ENCODE data around the gene PVALB.

The PVALB gene

DNA sequence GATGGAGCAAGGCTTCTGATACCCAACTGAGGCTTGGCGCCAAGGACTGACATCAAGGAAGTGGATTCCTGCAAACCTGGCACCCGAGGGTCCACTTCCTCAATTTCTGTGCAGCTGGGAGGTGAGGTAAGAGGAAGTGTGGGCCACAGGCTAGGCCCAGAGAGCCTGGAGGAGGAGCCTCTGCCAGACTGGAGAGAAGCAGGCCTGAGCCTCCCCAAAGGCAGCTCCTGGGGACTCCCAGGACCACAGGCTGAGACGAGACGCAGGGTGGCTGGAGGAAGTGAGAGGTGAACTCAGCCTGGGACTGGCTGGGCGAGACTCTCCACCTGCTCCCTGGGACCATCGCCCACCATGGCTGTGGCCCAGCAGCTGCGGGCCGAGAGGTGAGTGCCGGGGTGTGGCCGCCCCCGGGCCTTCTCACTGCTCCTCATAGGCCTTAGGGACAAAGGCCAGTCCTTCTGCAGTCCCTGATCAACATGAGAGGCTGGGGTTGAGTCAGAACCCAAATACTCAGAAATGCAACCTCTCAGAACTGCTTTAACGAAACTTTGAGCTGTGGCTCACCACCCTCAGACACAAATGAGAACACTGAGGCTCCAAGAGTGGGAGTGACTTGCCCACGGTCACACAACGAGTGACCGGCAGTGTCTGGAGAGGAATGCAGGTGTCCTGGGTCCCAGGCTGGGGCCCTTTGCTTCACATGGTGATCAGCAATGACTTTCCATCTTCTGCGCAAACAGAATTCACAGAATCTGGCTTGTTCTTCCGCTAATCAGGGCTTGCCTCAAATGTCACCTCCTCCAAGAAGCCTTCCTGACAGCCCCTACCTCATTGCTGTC lies 44.2 kb upstream of the PVALB start, which contains the start of gene NCF4:
Gene NCF4 (plus strand): TSS at position 186 of the 839 bp plus-strand sequence. CDS start 166 bp downstream, at position 352.
- no peak for DNase-seq (ENCODE audit: extremely low spot score)

DNA sequence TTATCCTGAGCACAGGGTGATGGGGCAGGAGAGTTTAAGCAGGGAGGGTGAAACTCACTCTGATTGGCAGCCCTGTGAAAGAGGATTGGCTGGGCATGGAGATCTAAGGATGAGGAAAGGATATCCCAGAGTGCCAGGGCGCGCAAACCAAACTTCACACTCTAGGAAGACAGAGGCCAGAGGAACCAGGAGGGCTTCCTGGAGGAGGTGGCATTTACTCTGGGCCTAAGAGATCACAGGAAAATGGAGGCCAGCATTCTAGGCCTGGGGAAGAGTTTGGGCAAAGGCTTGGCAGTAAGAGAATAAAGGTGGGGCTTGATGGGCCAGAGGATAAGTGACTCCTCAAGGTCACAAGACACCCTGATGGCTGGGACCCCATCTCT lies 43.6 kb upstream of the PVALB start:
- POLR2A ChIA-PET: interaction anchor here (1.7 kb wide), 1 partner anchor 84 kb away, joined by 7 read pairs; the partner anchor contains the start of gene IFT27
- CTCF ChIA-PET: no interaction called here
- DNase-seq (ENCODE audit: extremely low spot score): no peak
- TF ChIP-seq FOXK2 (IDR thresholded peaks at IDR 0.05) (no peak), BHLHE40 (IDR thresholded peaks at IDR 0.05; ENCODE audit: borderline replicate concordance) (no peak), ZNF384 (IDR thresholded peaks at IDR 0.05) (no peak), NFRKB (IDR thresholded peaks at IDR 0.05) (no peak), CTBP1 (IDR thresholded peaks at IDR 0.05; ENCODE audit: borderline replicate concordance) (no peak), ELF4 (IDR thresholded peaks at IDR 0.05) (no peak), FOXM1 (IDR thresholded peaks at IDR 0.05; ENCODE audit: borderline replicate concordance) (no peak), TARDBP (IDR thresholded peaks at IDR 0.05) (no peak), HDGF (IDR thresholded peaks at IDR 0.05; ENCODE audit: borderline replicate concordance) (no peak), ARNT (IDR thresholded peaks at IDR 0.05) (no peak), SUZ12 (IDR thresholded peaks at IDR 0.05) (no peak), SP1 (IDR thresholded peaks at IDR 0.05) (no peak), L3MBTL2 (conservative IDR thresholded peaks at IDR 0.05) (no peak), FOXA1 (IDR thresholded peaks at IDR 0.05) (no peak), LEF1 (IDR thresholded peaks at IDR 0.05; ENCODE audit: borderline replicate concordance) (no peak)
- TF ChIP-seq, protein P1, sequence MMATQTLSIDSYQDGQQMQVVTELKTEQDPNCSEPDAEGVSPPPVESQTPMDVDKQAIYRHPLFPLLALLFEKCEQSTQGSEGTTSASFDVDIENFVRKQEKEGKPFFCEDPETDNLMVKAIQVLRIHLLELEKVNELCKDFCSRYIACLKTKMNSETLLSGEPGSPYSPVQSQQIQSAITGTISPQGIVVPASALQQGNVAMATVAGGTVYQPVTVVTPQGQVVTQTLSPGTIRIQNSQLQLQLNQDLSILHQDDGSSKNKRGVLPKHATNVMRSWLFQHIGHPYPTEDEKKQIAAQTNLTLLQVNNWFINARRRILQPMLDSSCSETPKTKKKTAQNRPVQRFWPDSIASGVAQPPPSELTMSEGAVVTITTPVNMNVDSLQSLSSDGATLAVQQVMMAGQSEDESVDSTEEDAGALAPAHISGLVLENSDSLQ (IDR thresholded peaks at IDR 0.05): no peak

More for the DNA sequence above, 44.2 kb upstream of the PVALB start, which contains the start of gene NCF4:
- ChIA-PET POLR2A (interaction anchor here (1.7 kb wide), 1 partner anchor 85 kb away, joined by 7 read pairs; the partner anchor contains the start of gene IFT27), CTCF (interaction anchor here (0.6 to 1.2 kb wide), 2 partner anchors 116 to 313 kb away, joined by 3 read pairs; no protein-coding TSS in a partner anchor)
- no peak for TF ChIP-seq FOXA1 (IDR thresholded peaks at IDR 0.05)
- TF ChIP-seq BHLHE40 (IDR thresholded peaks at IDR 0.05; ENCODE audit: borderline replicate concordance): no peak
- no peak for TF ChIP-seq HDGF (IDR thresholded peaks at IDR 0.05; ENCODE audit: borderline replicate concordance)
- TF ChIP-seq TARDBP (IDR thresholded peaks at IDR 0.05): no peak
- no peak for TF ChIP-seq NFRKB (IDR thresholded peaks at IDR 0.05)
- no peak for TF ChIP-seq FOXM1 (IDR thresholded peaks at IDR 0.05; ENCODE audit: borderline replicate concordance)

DNA sequence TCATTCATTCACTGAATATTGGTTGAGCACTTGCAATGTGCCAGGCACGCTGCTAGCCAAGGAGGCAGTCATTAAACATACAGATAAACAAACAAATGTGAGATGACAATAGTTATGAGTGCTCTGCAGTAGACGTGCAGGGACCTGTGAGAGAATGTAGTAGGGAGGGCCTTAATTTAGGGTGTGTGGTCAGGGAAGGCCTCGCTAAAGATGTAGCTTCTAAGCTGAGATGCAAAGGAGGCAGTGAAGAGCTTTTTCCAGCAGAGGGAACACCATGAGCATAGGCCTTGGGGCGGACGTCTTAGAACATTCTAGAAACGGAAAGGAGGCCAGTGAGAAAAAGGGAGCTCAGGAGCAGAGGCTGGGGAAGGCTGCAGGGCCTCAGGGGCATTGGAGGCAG lies 43.2 kb upstream of the PVALB start:
- DNase-seq (ENCODE audit: extremely low spot score): no peak
- CTCF ChIA-PET: interaction anchor here (1.4 kb wide), 1 partner anchor 187 kb away, joined by 3 read pairs; no protein-coding TSS in a partner anchor
- POLR2A ChIA-PET: interaction anchor here (1.7 kb wide), 1 partner anchor 84 kb away, joined by 7 read pairs; the partner anchor contains the start of gene IFT27
- no peak for TF ChIP-seq FOXM1 (IDR thresholded peaks at IDR 0.05; ENCODE audit: borderline replicate concordance)
- TF ChIP-seq ELF4 (IDR thresholded peaks at IDR 0.05): no peak
- TF ChIP-seq, protein P1 (IDR thresholded peaks at IDR 0.05): no peak
- TF ChIP-seq L3MBTL2 (conservative IDR thresholded peaks at IDR 0.05): no peak
- TF ChIP-seq LEF1 (IDR thresholded peaks at IDR 0.05; ENCODE audit: borderline replicate concordance): no peak
- no peak for TF ChIP-seq NFRKB (IDR thresholded peaks at IDR 0.05)
- no peak for TF ChIP-seq ARNT (IDR thresholded peaks at IDR 0.05)
- TF ChIP-seq SUZ12 (IDR thresholded peaks at IDR 0.05): no peak
- TF ChIP-seq ZNF384 (IDR thresholded peaks at IDR 0.05): no peak
- TF ChIP-seq HDGF (IDR thresholded peaks at IDR 0.05; ENCODE audit: borderline replicate concordance): no peak
- no peak for TF ChIP-seq FOXK2 (IDR thresholded peaks at IDR 0.05)
- no peak for TF ChIP-seq CTBP1 (IDR thresholded peaks at IDR 0.05; ENCODE audit: borderline replicate concordance)
- no peak for TF ChIP-seq FOXA1 (IDR thresholded peaks at IDR 0.05)
- TF ChIP-seq TARDBP (IDR thresholded peaks at IDR 0.05): no peak
- no peak for TF ChIP-seq BHLHE40 (IDR thresholded peaks at IDR 0.05; ENCODE audit: borderline replicate concordance)
- TF ChIP-seq SP1 (IDR thresholded peaks at IDR 0.05): no peak

DNA sequence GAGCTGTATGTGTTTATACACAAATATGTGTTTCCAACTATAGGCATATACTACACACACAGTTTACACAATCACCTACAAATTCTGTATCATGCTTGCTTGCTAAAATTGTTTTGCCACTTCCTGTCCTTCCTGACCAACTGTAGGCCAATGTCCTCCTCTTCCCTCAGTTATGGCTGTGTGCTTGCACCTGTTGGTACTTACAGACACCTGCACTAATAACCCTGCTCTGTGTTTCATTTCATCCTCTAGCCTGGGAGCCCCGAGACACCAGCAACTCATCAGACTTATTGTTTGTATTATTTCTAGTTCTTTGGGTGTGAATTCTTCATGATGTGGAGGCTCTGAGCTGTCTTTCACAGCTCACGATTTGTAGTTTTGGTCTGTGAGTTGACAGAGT lies 42.1 kb upstream of the PVALB start:
- ChIA-PET POLR2A (interaction anchor here (1.7 kb wide), 1 partner anchor 83 kb away, joined by 5 read pairs; the partner anchor contains the start of gene IFT27), CTCF (interaction anchor here (0.6 to 1.4 kb wide), 2 partner anchors 162 to 188 kb away, joined by 3 to 7 read pairs; no protein-coding TSS in a partner anchor)
- no peak for DNase-seq (ENCODE audit: extremely low spot score)
- TF ChIP-seq TARDBP (IDR thresholded peaks at IDR 0.05) (no peak), CTBP1 (IDR thresholded peaks at IDR 0.05; ENCODE audit: borderline replicate concordance) (no peak), FOXA1 (IDR thresholded peaks at IDR 0.05) (no peak)

DNA sequence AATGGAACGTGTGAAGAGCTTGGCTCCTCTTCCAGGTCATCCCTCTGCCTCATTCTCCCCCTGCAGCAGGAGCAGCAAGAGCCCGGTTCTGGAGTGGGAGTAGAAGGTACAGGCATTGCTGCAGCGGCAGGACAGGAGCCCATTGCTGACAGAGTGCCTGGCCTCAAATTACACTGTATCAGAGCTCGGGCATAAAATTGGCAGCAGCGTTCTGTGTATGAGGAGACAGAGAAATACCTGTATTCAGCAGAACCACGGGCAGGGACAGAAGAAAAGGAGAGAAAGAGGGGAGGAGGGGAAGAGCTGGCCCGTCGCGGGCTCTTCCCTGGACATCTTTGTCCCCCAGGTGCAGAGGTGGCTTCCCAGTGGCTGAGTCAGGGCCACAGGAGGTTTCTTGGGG lies 41.3 kb upstream of the PVALB start:
- POLR2A ChIA-PET: interaction anchor here (1.7 kb wide), 1 partner anchor 82 kb away, joined by 5 read pairs; the partner anchor contains the start of gene IFT27
- DNase-seq (ENCODE audit: extremely low spot score): no peak
- no peak for TF ChIP-seq ZNF384 (IDR thresholded peaks at IDR 0.05)
- TF ChIP-seq, protein P1 (IDR thresholded peaks at IDR 0.05): no peak
- TF ChIP-seq ARNT (IDR thresholded peaks at IDR 0.05): no peak
- no peak for TF ChIP-seq TARDBP (IDR thresholded peaks at IDR 0.05)
- CTCF ChIA-PET: no interaction called here

DNA sequence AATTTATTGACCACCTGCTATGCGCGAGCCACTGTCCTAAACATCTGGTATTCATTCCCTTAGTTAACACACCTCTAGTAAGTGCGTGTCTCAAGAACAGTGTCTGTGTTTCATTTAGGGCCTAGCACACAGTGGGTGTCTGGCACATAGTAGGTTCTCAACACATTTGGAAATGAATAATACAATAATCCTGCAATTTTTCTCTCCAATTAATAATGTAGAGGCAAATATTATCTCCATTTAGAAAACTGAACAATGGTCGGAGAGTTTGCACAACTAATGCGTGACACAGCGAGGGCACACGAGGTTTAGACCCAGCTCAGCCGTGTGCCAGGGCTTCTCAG lies 39.9 kb upstream of the PVALB start:
- ChIA-PET CTCF (interaction anchor here (1.0 to 2.7 kb wide), 16 partner anchors 9 to 310 kb away, joined by 3 to 19 read pairs (median 6); partner anchors contain the start of gene IFT27), POLR2A (interaction anchor here (1.0 to 1.1 kb wide), 2 partner anchors 81 to 121 kb away, joined by 3 read pairs; partner anchors contain the start of gene IFT27)
- TF ChIP-seq FOXK2 (IDR thresholded peaks at IDR 0.05): no peak
- no peak for DNase-seq (ENCODE audit: extremely low spot score)
